GM12872 (cell line): ENCODE measurements around the gene APC2.

Source experiments
- TF ChIP-seq, protein P1 (sequence below): IDR thresholded peaks from 3 replicates; pipeline ENCODE4 v1.5.1; 2011; ENCODE audit warnings: low read depth, mild to moderate bottlenecking, low read length, moderate library complexity; ENCODE audit not compliant: insufficient read depth

APC2 gene

GRCh38 chr19:1502433-1503088 lies 52.6 kb downstream of the APC2 start:
- TF ChIP-seq, protein P1, sequence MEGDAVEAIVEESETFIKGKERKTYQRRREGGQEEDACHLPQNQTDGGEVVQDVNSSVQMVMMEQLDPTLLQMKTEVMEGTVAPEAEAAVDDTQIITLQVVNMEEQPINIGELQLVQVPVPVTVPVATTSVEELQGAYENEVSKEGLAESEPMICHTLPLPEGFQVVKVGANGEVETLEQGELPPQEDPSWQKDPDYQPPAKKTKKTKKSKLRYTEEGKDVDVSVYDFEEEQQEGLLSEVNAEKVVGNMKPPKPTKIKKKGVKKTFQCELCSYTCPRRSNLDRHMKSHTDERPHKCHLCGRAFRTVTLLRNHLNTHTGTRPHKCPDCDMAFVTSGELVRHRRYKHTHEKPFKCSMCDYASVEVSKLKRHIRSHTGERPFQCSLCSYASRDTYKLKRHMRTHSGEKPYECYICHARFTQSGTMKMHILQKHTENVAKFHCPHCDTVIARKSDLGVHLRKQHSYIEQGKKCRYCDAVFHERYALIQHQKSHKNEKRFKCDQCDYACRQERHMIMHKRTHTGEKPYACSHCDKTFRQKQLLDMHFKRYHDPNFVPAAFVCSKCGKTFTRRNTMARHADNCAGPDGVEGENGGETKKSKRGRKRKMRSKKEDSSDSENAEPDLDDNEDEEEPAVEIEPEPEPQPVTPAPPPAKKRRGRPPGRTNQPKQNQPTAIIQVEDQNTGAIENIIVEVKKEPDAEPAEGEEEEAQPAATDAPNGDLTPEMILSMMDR: no peak

GRCh38 chr19:1503089-1503924 lies 53.4 kb downstream of the APC2 start:
- TF ChIP-seq, protein P1: peak; percentile 82

- TF ChIP-seq, protein P1: no peak
Observed at GRCh38 chr19:1503925-1504773, 54.2 kb downstream of the APC2 start.

- TF ChIP-seq, protein P1: no peak
Observed at GRCh38 chr19:1505012-1505411, 55.1 kb downstream of the APC2 start.

DNA sequence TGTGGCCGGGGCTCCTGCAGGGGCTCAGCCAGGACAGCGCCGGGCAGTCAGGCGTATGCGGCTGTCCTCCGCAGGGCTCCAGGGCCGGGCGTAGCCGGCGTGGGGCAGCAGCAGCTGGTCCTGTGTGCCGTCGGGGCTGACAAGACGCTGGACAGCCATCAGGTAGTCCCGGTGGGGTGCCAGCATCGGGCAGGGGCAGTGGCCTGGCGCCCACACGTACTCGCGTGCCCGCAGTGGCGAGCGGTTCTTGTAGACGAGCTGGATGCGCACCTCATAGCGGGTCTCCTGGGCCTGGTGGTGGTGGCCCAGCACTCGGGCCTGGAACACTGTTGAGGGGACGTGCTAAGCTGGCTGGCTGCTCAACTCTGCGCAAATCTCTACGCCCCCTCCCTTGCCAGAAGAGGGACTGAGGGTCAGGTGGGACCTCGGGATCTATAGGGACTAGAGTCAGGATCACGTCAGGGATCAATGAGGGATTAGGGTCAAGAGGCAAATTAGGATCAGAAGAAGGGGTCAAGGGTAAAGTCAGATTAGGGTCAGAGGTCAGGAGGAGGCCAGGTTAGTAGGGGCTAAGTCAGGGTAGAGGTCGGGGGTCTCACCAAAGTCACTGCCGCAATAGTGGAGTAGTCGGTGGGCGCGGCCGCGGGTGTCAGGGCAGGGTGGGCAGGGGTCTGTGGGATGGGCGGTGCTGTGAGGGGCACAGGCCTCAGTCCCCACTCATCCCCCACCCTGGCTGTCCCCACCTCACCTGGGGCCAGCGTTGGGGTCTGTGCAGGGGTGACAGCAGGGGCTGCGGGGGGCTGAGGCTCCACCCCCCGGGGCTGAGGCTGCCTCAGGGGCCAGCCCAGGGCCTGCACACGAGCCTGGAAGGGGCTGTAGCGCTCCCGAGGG lies 56.3 kb downstream of the APC2 start:
- TF ChIP-seq, protein P1: no peak

GRCh38 chr19:1507192-1507660 lies 57.3 kb downstream of the APC2 start:
- TF ChIP-seq, protein P1: no peak
